AML-193 (cell line): Measurements from ENCODE around the gene RAB40B.
"Not testable (repeated sequence)": the region's sequence is repeated elsewhere in the genome, so short reads cannot be mapped to it uniquely, and the experiment has no call there.

Experiments used
- DNase-seq, 2 experiments: peaks; one replicate each; lab custom pipeline; 2025; lab: John Stamatoyannopoulos, UW

The RAB40B gene

DNA sequence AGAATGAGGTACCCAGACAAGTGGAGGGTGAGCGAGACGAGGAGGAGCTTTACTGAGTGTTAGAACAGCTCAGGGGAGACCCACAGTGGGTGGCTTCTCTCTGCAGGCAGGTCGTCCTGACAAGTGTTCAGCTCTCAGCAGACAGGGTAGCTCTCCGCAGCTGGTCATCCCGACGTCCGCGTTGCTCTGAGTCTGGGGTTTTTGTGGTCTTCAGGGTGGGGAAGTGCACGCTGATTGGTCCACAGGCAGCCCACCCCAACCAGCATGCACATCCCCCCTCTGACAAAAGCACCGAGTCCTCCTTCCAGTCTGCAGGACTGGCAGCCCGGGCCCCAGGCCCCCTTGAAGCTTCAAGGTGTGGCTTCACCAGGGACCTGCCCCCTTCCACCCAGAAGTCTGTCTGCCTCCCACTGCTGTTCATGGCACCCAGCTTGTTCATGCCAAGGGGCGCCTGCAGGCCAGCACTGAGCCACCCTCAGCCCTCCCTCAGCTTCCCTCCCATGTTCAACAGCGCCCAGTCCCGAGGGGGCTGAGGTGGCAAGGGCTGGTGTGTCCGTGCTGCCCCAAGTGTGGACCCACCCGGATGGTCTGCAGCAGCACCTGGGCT, 30.4 kb downstream of the RAB40B start:
- no peak for DNase-seq

DNA sequence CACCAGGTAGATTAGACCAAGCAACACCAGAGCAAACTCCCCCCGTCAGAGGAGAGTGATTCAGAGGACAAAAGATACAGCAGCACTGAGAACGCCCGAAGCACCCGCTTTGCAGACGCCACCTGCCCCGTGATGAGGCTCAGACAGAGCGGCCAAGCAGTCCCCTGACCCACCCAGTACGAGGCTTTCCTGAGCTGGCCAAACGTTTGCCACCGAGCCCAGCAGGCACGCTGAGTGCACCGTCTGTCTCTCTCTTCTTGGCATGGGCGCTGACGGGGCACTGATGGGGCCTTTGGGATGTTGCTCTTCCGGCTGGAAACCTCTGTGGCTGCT, 30.9 kb downstream of the RAB40B start:
- no peak for DNase-seq

DNA sequence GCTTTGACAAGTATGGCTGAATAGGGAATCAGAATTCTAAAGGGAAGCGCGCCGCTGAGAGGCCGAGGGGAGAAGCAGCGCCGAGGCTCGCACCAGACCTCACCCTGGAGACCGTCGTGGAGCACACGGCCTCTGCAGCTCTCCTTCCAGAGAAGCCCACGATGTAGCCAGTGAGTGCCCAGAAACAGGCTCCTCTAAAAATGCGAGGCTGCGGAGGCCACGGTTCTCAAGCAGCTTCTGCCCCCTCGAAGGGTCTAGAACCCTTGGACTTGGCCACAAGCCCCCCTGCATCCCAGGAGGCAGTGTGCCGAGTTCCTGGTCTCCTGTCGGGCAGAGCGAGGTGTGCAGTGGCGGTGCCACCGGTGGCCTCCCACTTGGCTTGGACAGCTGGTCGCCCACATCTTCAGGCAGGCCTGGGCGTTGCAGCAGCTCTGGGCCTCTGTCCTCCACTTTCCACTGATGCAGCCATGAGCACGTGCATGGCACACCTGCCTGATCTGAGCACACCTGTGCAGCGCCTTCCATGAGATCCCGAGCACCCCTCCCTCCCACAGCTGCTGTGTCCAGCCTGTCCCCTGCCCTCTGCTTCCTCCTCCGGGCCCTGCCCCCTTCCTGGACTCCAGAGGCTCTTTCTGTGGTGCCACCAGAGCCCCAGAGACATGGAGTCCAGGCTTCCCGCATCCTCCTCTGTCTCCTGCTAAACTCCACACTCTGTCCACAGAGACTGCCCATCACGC, 31.4 kb downstream of the RAB40B start:
- DNase-seq, result no peak

DNA sequence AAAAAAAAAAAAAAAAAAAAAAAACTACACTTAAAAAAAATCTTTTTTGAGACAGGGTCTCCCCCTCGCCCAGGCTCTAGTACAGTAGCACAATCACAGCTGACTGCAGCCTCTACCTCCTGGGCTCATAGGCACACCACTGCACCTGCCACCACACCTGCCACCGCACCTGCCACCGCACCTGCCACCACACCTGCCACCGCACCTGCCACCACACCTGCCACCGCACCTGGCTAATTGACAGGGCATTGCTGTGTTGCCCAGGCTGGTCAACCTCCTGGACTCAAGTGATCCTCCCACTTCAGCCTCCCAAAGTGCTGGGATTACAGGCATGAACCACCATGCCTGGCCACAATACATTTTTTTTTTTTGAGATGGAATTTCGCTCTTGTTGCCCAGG, 32.6 kb downstream of the RAB40B start:
- no peak for DNase-seq

DNA sequence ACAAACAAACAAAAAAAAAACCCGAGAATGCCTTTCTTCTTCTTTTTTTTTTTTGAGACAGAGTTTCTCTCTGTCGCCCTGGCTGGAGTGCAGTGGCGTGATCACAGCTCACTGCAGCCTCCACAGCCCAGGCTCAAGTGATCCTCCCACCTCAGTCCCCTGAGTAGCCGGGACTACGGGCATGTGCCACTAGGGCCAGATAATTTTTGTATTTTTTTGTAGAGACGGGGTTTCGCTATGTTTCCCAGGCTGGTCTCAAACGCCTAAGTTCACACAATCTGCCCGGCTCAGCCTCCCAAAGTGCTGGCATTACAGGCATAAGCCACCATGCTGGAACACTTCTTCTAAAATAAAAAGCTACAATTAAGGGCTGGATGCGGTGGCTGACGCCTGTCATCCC, 33.3 kb downstream of the RAB40B start:
- DNase-seq, result no peak

DNA sequence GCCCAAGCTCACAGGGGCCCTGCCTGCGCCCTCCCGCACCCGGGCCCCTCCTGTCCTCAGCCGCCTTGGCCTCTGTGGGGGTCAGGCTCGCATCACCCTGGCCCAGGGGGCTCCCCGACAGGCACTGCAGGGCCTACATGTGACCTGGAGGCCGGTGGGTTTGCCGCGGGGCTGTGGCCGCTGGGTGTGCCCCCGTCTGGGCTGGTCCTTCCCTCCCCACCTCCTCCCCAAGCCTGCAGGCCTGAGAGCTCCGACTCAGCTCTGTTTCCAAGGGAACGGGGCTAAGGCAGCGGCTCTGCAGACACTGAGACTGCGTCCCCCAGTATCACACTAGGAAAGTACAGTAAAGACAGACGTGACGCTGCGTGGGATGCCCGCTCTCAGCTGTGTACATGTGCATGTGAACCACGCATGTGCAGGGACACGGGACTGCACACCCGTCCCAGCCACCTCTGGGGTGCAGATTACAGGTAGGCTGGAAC, 33.8 kb downstream of the RAB40B start:
- no peak for DNase-seq

DNA sequence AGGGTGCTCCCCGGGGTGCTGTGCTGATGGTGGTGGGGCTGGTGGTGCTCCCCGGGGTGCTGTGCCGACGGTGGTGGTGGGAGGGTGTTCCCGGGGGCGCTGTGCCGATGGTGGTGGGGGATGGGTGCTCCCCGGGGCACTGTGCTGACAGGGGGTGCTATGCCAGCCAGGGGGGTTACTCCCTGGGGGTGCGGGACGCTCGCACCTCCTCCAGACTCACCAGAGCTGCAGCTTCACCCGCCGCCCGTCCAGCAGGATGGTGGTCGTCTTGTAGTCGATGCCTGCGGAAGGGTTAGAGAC, 34.3 kb downstream of the RAB40B start:
- no peak for DNase-seq

DNA sequence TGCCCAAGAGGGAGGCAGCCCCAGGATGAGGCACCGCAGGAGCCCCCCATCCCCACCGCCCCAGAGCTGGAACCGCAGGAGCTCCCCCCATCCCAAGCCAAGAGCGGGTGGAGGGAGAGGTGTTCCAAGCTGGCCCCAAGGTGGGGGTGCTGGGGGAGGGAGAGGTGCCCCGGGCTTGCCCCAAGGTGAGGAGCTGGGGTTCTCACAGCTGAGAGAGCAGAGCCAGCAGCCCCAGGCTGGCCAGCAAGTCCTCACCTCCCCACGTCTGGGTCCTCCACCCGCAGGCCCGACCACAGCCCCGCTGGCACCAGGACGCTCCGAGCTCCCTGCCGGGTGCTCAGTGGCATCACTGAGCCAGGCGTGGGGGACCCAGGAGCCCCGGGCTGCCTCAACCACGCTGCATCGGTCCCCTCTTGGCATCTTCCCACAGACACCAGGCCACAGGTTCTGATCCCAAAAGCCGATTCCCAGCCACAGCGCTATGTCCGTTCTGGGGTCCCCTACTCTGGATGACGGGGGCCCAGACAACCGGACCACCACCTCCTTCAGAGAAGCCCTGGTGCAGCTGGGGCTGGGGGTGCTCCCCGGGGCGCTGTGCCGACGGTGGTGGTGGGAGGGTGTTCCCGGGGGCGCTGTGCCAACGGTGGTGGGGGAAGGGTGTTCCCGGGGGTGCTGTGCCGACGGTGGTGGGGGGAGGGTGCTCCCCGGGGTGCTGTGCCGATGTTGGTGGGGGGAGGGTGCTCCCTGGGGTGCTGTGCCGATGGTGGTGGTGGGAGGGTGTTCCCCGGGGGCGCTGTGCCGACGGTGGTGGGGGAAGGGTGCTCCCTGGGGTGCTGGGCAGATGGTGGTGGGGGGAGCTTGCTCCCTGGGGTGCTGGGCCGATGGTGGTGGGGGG, 34.9 kb downstream of the RAB40B start:
- no peak for DNase-seq

DNA sequence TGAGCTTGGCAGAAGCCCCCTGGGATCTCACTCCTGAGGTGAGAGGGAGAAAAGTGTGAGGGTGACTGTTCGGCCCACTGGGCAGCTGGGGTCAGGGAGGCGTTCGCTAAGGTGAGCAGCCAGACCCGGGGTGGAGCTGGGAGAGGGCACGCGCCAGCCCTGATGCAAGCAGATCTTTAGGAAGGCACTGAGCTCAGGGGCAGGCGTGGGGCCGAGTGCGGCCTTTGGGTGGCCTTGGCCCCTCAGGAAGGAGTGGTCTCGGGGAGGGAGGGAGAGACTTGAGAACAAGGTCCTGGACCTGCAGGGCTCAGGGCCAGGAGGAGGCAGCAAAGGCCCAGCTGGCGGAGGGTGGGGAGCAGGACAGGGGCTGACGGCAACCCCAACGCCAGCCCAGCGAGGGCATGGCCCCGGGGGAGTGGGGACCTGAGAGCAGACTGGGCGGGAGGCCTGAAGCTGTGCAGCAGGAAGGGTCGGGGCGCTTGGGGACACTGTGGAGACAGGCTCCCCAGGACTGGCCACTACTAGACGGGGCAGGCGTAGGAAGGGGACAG, 35.7 kb downstream of the RAB40B start:
- no peak for DNase-seq

DNA sequence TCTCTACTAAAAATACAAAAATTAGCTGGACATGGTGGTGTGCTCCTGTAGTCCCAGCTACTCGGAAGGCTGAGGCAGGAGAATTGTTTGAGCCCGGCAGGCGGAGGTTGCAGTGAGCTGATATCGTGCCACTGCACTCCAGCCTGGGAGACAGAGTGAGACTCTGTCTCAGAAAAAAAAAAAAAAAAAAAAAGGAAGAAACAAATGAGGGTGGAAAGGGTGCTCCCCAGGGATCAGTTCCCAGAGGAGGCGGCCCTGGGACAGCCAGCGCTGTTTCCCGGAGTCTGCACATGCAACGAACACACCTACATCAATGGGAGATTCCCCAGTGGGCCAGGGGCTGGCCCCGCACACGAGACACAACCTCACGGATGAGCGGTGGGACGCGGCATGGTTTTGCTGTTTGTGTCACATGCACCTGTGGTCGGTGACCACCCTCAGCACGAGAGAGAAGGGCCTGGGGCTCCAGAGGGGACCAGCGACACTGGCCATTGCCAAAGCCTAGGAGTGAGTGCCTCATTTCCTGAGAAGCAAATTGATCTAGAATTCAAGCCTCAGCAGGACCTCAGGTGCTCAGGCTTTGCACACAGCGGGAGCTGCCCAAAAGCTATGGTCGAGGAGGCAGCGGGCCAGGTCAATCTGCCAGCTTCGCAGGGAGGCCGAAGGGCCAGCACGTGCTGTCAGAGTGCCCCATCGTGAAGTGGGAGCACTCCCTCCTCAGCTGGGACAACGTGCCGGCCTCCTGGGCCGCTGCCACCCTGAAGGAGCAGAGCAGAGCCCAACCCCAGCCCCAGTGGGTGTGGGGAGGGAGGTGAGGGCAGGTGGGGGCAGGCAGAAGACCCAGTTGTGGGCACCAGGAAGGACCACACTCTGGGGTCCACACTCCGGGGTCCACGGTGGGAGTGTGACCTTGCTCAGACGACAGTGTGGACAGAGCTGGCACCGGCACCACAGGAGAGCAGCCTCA, 36.5 kb downstream of the RAB40B start:
- no peak for DNase-seq

DNA sequence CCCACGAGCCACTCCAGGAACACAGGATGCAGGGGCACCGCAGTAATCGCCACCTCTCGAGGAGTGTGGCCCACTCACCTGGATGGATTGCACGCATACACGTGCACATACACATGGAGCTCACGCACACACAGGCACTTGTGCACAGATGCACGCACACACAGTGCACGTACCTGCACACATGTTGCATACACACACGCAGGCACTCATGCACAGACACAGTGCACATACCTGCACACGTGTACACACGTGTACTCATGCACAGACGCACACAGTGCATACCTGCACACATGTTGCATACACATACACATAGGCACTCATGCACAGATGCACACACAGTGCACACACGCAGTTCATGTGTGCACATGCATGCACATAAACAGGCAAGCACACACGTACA, 38.6 kb downstream of the RAB40B start:
- DNase-seq, result no peak

DNA sequence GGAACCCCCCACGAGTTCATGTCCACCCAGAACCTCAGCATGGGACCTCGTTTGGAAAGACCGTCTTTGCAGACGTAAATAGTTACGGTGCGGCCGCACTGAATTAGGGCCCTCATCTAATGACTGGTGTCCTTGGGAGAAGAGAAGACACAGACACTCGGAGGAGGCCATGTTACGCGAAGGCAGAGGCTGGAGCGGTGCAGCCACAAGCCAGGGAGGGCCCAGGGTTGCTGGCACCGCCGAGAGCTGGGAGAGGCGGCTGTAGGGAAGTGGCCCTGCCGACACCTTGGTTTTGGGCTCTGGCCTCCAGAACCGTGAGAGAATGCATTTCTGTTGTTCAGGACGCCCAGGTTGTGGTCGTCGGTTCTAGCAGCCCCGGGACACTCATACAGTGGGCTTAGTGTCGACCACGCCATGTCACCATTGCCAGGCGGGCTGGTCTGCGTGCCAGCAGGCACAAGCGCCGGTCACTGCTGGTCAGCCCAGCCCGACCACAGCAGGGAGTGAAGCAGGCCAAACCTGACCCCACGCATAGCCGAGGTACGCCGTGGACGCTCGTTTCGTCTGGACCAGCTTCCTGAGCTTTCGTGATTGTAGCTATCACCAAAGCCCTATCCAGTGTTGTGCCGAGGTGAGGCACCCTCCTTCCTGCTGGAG, 39.6 kb downstream of the RAB40B start:
- no peak for DNase-seq

DNA sequence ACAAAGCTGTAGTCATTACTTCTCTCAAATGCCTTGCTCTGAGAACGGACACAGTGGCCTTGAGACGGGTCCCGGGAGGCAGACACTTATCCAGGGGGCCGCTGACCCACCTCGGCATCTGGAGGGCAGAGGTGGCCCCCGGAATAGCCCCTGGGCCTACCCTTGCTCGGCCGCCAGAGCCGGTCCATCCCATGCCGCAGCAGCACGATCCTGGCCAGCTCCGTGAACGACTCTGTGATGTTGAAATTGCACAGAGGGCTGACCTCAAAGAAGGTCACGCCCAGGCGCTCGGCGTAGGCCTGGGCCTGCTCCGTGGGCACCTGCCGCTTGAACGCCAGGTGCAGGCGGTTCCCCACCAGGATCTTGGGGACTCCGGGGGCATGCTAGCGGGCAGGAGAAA, 40.2 kb downstream of the RAB40B start:
- no peak for DNase-seq

DNA sequence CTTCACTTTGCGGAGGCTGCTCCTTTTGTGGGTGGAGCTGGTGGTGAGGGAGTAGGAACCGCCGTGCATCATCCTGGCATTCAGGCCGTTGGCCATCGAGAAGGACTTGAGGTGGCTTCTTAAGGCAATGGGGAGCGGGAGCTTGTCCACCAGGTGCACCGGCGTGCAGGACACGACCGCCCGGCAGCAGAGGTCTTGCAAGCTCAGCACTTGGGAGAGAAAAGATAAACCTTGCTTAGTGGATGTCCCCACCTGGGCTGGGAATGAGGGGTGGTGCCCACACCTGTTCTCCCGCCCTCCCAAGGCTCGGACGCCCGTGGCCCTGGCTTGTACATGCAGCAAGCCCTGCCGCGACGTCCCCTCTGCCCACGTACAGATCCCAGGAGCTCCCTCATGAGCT, 40.6 kb downstream of the RAB40B start:
- no peak for DNase-seq

DNA sequence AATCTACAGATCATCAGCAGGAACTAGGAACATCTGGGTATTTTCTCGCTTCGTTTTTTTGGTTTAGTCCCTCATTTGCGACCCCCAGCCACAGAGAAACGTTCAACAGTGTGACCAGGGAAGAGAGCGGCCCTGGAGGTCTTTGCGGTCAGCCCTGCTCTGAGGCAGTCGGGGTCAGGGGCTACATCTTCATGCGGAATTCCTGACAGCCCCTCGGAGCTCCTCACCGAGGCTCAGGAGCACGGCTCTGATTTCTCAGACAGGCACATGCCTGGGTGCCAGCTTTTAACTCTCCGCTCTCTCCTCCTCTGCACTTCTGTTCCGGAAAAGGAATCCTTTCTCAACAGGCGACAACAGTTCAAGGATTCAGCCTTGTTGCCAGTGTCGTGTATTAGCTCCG, 42.2 kb downstream of the RAB40B start:
- DNase-seq, result no peak

DNA sequence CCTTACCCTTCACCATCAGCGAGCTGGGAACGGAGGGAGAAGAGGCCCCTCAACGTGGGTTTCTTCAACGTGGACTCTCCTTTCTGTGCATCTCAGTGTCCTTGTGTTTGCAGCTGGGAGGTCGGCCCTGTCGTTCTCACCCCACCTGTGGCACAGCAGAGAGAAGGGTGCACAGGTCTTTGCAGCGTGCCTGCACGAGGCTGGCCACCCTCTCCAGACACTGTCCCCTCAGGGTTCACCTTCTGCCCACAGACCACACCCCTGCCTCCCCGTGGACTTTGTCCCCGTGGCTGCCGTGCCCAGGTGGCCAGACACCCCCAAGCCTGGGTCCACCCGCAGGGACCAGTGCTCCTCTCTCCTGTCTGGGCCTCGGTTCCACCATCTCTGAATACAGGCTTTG, 43.0 kb downstream of the RAB40B start:
- no peak for DNase-seq

DNA sequence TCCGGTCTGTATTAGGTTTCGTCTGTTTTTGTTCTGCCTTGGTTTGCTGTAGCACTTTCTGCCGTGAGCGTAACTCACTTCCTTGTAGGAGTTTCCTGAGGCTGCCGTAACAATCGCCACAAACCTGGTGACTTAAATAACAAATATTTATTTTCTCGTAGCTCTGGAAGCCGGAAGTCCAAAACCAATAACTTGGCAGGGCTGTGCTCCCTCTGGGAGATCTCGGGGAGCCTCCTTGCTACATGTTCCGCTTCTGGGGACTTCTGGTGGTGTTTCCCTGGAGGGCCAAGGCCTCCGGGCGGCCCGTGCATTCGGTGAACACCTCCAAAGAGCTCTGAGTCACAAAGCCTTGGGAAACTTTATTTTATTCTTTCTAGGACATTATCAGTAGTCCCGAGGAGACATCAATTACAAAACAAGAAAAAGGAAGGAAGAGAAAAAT, 43.4 kb downstream of the RAB40B start:
- no peak for DNase-seq

DNA sequence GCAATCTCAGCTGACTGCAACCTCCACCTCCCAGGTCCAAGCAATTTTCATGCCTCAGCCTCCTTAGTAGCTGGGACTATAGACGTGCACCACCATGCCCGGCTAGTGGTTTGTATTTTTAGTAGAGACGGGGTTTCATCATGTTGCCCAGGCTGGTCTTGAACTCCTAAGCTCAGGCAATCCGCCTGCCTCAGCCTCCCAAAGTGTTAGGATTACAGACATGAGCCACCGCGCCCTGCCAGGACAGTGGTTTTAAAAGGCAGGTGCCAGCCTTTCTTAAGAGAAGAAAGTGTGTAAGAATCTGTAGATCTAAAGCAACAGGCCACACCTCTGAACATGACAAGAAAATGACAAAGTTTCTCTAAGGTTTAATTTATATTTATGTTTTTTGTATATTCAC, 43.9 kb downstream of the RAB40B start:
- DNase-seq, result not testable (repeated sequence)

DNA sequence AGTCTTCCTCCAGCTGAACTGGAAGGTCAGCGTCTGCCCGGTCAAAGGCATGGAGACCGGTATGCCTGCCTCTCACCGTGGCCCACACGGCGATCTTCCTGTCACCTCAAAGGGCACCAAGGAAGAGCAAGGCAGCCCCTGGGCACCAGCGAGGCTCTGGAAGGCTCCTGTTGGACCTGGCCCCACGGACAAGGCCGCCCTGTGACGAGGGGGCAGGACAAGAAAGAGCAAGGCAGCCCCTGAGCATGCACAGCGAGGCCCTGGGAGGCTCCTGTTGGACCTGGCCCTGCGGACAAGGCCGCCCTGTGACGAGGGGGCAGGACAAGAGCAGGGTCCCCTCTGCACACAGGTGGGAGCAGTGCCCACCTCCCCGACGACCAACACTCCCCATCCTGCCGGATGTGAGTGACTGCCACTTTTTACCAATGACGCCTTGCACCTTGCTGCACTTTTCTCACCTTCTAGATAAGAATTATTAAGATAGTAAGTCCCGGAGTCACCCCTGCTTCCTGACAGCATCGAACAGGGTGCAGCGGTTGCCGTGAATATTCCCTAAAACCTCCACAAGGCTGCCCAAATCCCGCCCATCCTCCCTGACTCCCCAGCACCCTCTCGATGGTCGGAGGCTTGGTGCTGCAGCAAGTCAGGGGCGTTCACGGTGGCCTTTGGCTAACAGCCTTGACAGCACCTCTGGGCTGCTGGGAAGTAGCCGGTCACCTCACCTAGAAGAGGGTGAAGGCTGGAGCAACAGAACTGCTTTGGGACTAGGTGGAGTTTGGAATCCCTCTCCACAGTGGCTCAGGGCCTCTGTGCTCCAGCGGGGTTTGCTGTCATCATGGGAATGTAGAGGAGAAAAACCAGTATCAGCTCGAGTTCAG, 44.6 kb downstream of the RAB40B start:
- DNase-seq, result no peak

DNA sequence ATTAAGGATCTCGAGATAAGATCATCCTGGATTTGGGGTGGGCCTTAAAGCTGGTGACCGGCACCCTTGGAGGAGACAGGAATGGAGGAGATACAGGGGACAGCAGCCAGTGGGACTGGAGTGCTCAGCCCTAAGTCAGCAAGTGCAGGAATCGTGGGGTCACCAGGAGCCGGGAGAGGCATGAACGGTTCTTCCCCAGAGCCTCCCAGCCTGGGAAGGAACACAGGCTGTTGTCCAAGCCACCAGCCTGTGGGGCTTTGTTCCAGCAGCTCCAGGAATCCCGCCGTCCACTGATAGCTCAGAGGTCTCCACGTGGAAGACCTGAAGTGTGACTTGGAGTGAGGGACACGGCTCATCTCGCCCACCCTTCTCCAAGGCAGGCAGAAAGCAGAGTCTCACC, 47.8 kb downstream of the RAB40B start:
- DNase-seq, result no peak
